Measurements from ENCODE around the gene MAP3K4.

- TF ChIP-seq CTCF (conservative IDR thresholded peaks at IDR 0.05; ENCODE audit: low read depth, low read length) (no peak), EZH2 (IDR thresholded peaks at IDR 0.05; ENCODE audit: borderline replicate concordance, low read depth, low read length, poor library complexity, severe bottlenecking) (no peak)
Measured at GRCh38 chr6:161085246-161085645, 93.7 kb downstream of the MAP3K4 start.

Measured in A673 (cell line).